ENCODE measurements around the gene MRPS14.

The MRPS14 gene

GRCh38 chr1:175003521-175003920 lies 19.7 kb downstream of the MRPS14 start:
- TF ChIP-seq Cebpa-rat (IDR thresholded peaks at IDR 0.05), result no peak
- peaks cover 37 to 68% (median 48%) of the 10 kb centered on the region in 11 experiments for H3K36me3 ChIP-seq
- H3K27me3 ChIP-seq, result no peaks in the 10 kb centered on the region
- H3K4me2 ChIP-seq, result peak overlapping the region in 10 of 11 experiments; percentile 16 to 89 (median 79); a peak in 9 of 22 replicates
- H3K4me3 ChIP-seq, result no peak overlapping the region
- peaks cover 50 to 85% (median 78%) of the 10 kb centered on the region in 11 experiments; a peak in 21 of 22 replicates for H4K20me1 ChIP-seq
- peaks cover 23 to 51% (median 36%) of the 10 kb centered on the region in 10 experiments for H3K4me1 ChIP-seq
- H3K9ac ChIP-seq, result 0 out of 22 replicates have a peak overlapping the region, but pooled peaks of 1 of the 11 experiments have one; percentile 22
- no peaks in the 10 kb centered on the region for H3K9me3 ChIP-seq (replicated peaks in 1 of 11)
- H3K27ac ChIP-seq, result no peak overlapping the region

GRCh38 chr1:175002910-175003517 lies 20.2 kb downstream of the MRPS14 start:
- Histone ChIP-seq H3K9ac (no peak overlapping the region), H3K36me3 (peaks cover 32 to 63% (median 43%) of the 10 kb centered on the region in 11 experiments), H3K27ac (no peak overlapping the region), H3K4me2 (peak overlapping the region; percentile 16 to 89 (median 80); a peak in 18 of 22 replicates), H3K9me3 (replicated peaks in 1 of 11) (no peaks in the 10 kb centered on the region), H3K4me3 (no peak overlapping the region; a peak in 1 of 20 replicates), H4K20me1 (peaks cover 50 to 80% (median 73%) of the 10 kb centered on the region in 11 experiments; a peak in 21 of 22 replicates), H3K4me1 (peaks cover 23 to 53% (median 41%) of the 10 kb centered on the region in 10 experiments), H3K27me3 (no peaks in the 10 kb centered on the region)
- TF ChIP-seq Cebpa-rat (IDR thresholded peaks at IDR 0.05), result no peak

- Histone ChIP-seq H3K27ac (peak overlapping the region; percentile 64 to 99 (median 97)), H3K27me3 (no peaks in the 10 kb centered on the region), H3K36me3 (peaks cover 10 to 56% (median 30%) of the 10 kb centered on the region in 11 experiments; a peak in 21 of 22 replicates)
Measured at GRCh38 chr1:175000697-175001187, 22.5 kb downstream of the MRPS14 start.

GRCh38 chr1:174999936-175000696 lies 23.1 kb downstream of the MRPS14 start, which contains the start of gene CACYBP:
TSS of gene CACYBP (plus strand) at chr1:174999947. CDS start at chr1:175000181, 234 bp downstream.
- H3K36me3 ChIP-seq, result peaks cover 3 to 56% (median 24%) of the 10 kb centered on the region in 11 experiments; a peak in 21 of 22 replicates
- H3K27ac ChIP-seq, result peak within 1 kb of the TSS; percentile 95 to 100 (median 98)
- H3K27me3 ChIP-seq, result no peaks in the 10 kb centered on the region
- no peak for TF ChIP-seq Cebpa-rat (IDR thresholded peaks at IDR 0.05)
- peak within 1 kb of the TSS; percentile 88 to 100 (median 96) for H3K9ac ChIP-seq
- H3K4me2 ChIP-seq, result peak within 1 kb of the TSS; percentile 83 to 90 (median 88)
- H3K4me3 ChIP-seq, result peak within 1 kb of the TSS; percentile 84 to 99 (median 96)
- H3K9me3 ChIP-seq (replicated peaks in 1 of 11), result no peaks in the 10 kb centered on the region; a peak in 4 of 22 replicates
- H3K4me1 ChIP-seq, result peaks cover 23 to 54% (median 43%) of the 10 kb centered on the region in 10 experiments
- peaks cover 32 to 51% (median 45%) of the 10 kb centered on the region in 11 experiments; a peak in 21 of 22 replicates for H4K20me1 ChIP-seq

More at GRCh38 chr1:175000697-175001187, 22.5 kb downstream of the MRPS14 start:
- no peak for TF ChIP-seq Cebpa-rat (IDR thresholded peaks at IDR 0.05)
- Histone ChIP-seq H3K4me2 (peak overlapping the region; percentile 73 to 89 (median 80)), H3K9ac (peak overlapping the region; percentile 88 to 99 (median 95)), H4K20me1 (peaks cover 37 to 57% (median 50%) of the 10 kb centered on the region in 11 experiments; a peak in 21 of 22 replicates), H3K9me3 (replicated peaks in 1 of 11) (no peaks in the 10 kb centered on the region; a peak in 4 of 22 replicates), H3K4me1 (peaks cover 23 to 58% (median 43%) of the 10 kb centered on the region in 10 experiments), H3K4me3 (peak overlapping the region; percentile 84 to 99 (median 96))

- peak in 2 of 11 experiments; percentile 15 to 19; a peak in 1 of 22 replicates for TF ChIP-seq Cebpa-rat (IDR thresholded peaks at IDR 0.05)
- peaks cover 0 to 55% (median 17%) of the 10 kb centered on the region in 11 experiments; a peak in 14 of 22 replicates for H3K36me3 ChIP-seq
- H3K9ac ChIP-seq, result peak overlapping the region; percentile 88 to 100 (median 96)
- H3K4me2 ChIP-seq, result peak overlapping the region; percentile 78 to 90 (median 87)
- H3K9me3 ChIP-seq (replicated peaks in 1 of 11), result no peaks in the 10 kb centered on the region; a peak in 4 of 22 replicates
- H3K27ac ChIP-seq, result peak overlapping the region; percentile 95 to 100 (median 98)
- H3K4me3 ChIP-seq, result peak overlapping the region; percentile 84 to 99 (median 96)
- peaks cover 29 to 44% (median 38%) of the 10 kb centered on the region in 11 experiments; a peak in 21 of 22 replicates for H4K20me1 ChIP-seq
- no peaks in the 10 kb centered on the region for H3K27me3 ChIP-seq
- peaks cover 23 to 51% (median 41%) of the 10 kb centered on the region in 10 experiments for H3K4me1 ChIP-seq
Measured at GRCh38 chr1:174999216-174999935, 23.8 kb downstream of the MRPS14 start.

GRCh38 chr1:174998569-174999215 lies 24.5 kb downstream of the MRPS14 start:
- peak overlapping the region; percentile 84 to 99 (median 96) for H3K4me3 ChIP-seq
- H3K36me3 ChIP-seq, result peaks cover 0 to 56% (median 17%) of the 10 kb centered on the region in 11 experiments; a peak in 10 of 22 replicates
- peaks cover 22 to 37% (median 31%) of the 10 kb centered on the region in 11 experiments; a peak in 21 of 22 replicates for H4K20me1 ChIP-seq
- H3K27ac ChIP-seq, result peak overlapping the region; percentile 95 to 100 (median 98)
- H3K9me3 ChIP-seq (replicated peaks in 1 of 11), result no peaks in the 10 kb centered on the region; a peak in 4 of 22 replicates
- peak overlapping the region; percentile 88 to 100 (median 96) for H3K9ac ChIP-seq
- TF ChIP-seq Cebpa-rat (IDR thresholded peaks at IDR 0.05), result no peak
- peaks cover 23 to 44% (median 39%) of the 10 kb centered on the region in 10 experiments for H3K4me1 ChIP-seq
- H3K4me2 ChIP-seq, result peak overlapping the region; percentile 78 to 90 (median 87)
- H3K27me3 ChIP-seq, result no peaks in the 10 kb centered on the region

GRCh38 chr1:174997041-174997440 lies 26.2 kb downstream of the MRPS14 start:
- Histone ChIP-seq H4K20me1 (peaks cover 9 to 20% (median 15%) of the 10 kb centered on the region in 11 experiments; a peak in 18 of 22 replicates), H3K9ac (no peak overlapping the region), H3K4me1 (peaks cover 12 to 28% (median 23%) of the 10 kb centered on the region in 10 experiments), H3K27me3 (no peaks in the 10 kb centered on the region), H3K9me3 (replicated peaks in 1 of 11) (no peaks in the 10 kb centered on the region; a peak in 4 of 22 replicates), H3K4me2 (no peak overlapping the region), H3K4me3 (no peak overlapping the region), H3K36me3 (peaks cover 0 to 48% (median 17%) of the 10 kb centered on the region in 11 experiments; a peak in 10 of 22 replicates), H3K27ac (no peak overlapping the region)
- no peak for TF ChIP-seq Cebpa-rat (IDR thresholded peaks at IDR 0.05)

Measured in BLaER1 treated with 17β-estradiol and CSF1 and Interleukin-3, amounts not matched to agents 10 nM and 100 nM (cell line).